ENCODE measurements around the gene PPP6R3. TPM values are rescaled to one million over a fixed set of nuclear protein-coding genes. Genes with fewer than 3 reads are reported as not detected.

PPP6R3 gene
- total RNA-seq, 1 experiment from 2014 or later: 153 TPM

DNA sequence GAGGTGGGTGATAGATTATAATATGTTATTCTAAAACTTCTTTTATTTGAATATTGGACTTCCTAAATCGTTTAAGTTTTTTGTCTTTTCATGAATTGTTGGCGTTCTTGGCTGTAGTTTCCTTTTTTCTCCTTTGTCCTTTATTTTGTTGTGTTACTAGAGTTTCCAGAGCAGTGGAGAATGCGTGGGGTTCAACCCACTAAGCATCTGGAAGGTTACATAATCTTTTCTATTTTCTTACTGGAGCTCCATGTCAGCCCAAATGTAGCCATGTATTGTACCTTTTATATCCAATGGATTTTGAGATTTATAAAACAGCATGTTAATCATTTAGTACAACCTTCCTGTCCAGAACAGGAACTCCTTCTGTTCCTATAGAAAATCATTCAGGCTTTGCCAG lies 63.2 kb downstream of the PPP6R3 start:
- intact Hi-C loops (cut with micrococcal nuclease; ENCODE audit: unreplicated experiment): no loop called here
- POLR2A ChIA-PET (ENCODE audit: low non-redundant PET): no interaction called here

DNA sequence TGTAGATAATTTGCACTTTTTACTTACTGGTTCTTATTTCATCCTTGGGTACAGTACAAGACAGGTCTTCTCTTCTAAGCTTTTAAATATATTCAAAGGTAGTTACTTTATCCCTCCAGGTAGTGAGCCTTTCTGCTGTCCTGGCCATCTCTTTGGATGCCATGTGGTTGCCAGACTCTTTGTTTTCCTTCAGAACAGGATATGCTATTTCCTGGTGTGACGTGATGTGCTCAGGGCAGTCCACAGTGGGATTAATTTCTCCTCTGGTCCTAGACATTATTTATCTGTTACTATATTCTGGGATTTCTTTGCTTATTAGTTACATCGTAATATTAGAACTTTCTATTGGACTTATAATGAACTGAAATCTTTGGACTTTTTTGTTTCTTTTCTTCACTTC lies 63.7 kb downstream of the PPP6R3 start:
- TF ChIP-seq, protein P1, sequence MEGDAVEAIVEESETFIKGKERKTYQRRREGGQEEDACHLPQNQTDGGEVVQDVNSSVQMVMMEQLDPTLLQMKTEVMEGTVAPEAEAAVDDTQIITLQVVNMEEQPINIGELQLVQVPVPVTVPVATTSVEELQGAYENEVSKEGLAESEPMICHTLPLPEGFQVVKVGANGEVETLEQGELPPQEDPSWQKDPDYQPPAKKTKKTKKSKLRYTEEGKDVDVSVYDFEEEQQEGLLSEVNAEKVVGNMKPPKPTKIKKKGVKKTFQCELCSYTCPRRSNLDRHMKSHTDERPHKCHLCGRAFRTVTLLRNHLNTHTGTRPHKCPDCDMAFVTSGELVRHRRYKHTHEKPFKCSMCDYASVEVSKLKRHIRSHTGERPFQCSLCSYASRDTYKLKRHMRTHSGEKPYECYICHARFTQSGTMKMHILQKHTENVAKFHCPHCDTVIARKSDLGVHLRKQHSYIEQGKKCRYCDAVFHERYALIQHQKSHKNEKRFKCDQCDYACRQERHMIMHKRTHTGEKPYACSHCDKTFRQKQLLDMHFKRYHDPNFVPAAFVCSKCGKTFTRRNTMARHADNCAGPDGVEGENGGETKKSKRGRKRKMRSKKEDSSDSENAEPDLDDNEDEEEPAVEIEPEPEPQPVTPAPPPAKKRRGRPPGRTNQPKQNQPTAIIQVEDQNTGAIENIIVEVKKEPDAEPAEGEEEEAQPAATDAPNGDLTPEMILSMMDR (conservative IDR thresholded peaks at IDR 0.05; ENCODE audit: low read depth, low read length): no peak
- no peak for TF ChIP-seq EZH2 (IDR thresholded peaks at IDR 0.05; ENCODE audit: borderline replicate concordance, low read depth, low read length, poor library complexity, severe bottlenecking)
- Histone ChIP-seq H3K9me3 (ENCODE audit: low read depth, low read length, poor library complexity, severe bottlenecking) (no peaks in the 10 kb centered on the region), H3K36me3 (ENCODE audit: insufficient read depth, low read length, poor library complexity, severe bottlenecking) (peaks cover 63% of the 10 kb centered on the region), H3K4me3 (ENCODE audit: low read depth, low read length, poor library complexity, severe bottlenecking) (no peak overlapping the region), H3K4me1 (ENCODE audit: insufficient read depth, low read length, poor library complexity, severe bottlenecking) (peaks cover 6% of the 10 kb centered on the region), H3K27ac (ENCODE audit: low read depth, low read length, poor library complexity, severe bottlenecking) (no peak overlapping the region), H3K27me3 (replicated peaks; ENCODE audit: insufficient read depth, low read depth, low read length, poor library complexity) (no peaks in the 10 kb centered on the region)
- DNase-seq (ENCODE audit: low spot score): no peak
- no TSS peak for BruUV-seq (replicated peaks)
- ChIA-PET POLR2A (ENCODE audit: low non-redundant PET) (no interaction called here), CTCF (interaction anchor here (0.5 kb wide), 1 partner anchor 225 kb away, joined by 8 read pairs; no protein-coding TSS in a partner anchor)
- intact Hi-C loops (cut with micrococcal nuclease; ENCODE audit: unreplicated experiment): no loop called here

More for the DNA sequence above, 63.2 kb downstream of the PPP6R3 start:
- Histone ChIP-seq H3K27ac (ENCODE audit: low read depth, low read length, poor library complexity, severe bottlenecking) (no peak overlapping the region), H3K36me3 (ENCODE audit: insufficient read depth, low read length, poor library complexity, severe bottlenecking) (peaks cover 63% of the 10 kb centered on the region), H3K4me1 (ENCODE audit: insufficient read depth, low read length, poor library complexity, severe bottlenecking) (peaks cover 6% of the 10 kb centered on the region), H3K4me3 (ENCODE audit: low read depth, low read length, poor library complexity, severe bottlenecking) (no peak overlapping the region), H3K9me3 (ENCODE audit: low read depth, low read length, poor library complexity, severe bottlenecking) (no peaks in the 10 kb centered on the region), H3K27me3 (replicated peaks; ENCODE audit: insufficient read depth, low read depth, low read length, poor library complexity) (no peaks in the 10 kb centered on the region)
- CTCF ChIA-PET: no interaction called here
- TF ChIP-seq, protein P1 (conservative IDR thresholded peaks at IDR 0.05; ENCODE audit: low read depth, low read length): no peak
- no peak for TF ChIP-seq EZH2 (IDR thresholded peaks at IDR 0.05; ENCODE audit: borderline replicate concordance, low read depth, low read length, poor library complexity, severe bottlenecking)
- no peak for DNase-seq (ENCODE audit: low spot score)
- no TSS peak for BruUV-seq (replicated peaks)

DNA sequence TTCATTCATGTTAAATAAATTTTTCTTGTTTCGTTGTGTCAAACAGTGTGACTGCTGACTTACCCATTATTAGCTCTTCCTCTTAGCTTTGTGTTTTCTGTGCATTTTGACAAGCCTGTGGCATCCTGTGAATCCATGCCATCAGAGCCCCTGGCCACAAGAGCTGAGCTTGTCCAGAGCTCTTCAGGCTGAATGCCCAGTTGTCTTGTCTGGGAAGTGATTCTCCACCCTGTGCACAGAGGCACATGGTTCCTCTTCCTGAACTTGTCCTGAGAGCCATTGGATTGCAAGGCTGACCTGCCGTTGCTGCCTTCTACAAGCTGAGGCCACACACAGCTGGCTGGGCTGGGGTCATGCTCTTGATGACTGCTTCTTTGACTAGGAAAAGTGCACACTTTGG lies 64.1 kb downstream of the PPP6R3 start:
- intact Hi-C loops (cut with micrococcal nuclease; ENCODE audit: unreplicated experiment): no loop called here
- Histone ChIP-seq H3K27ac (ENCODE audit: low read depth, low read length, poor library complexity, severe bottlenecking) (no peak overlapping the region), H3K27me3 (replicated peaks; ENCODE audit: insufficient read depth, low read depth, low read length, poor library complexity) (no peaks in the 10 kb centered on the region), H3K36me3 (ENCODE audit: insufficient read depth, low read length, poor library complexity, severe bottlenecking) (peaks cover 58% of the 10 kb centered on the region), H3K9me3 (ENCODE audit: low read depth, low read length, poor library complexity, severe bottlenecking) (no peaks in the 10 kb centered on the region), H3K4me3 (ENCODE audit: low read depth, low read length, poor library complexity, severe bottlenecking) (no peak overlapping the region), H3K4me1 (ENCODE audit: insufficient read depth, low read length, poor library complexity, severe bottlenecking) (peaks cover 6% of the 10 kb centered on the region)
- TF ChIP-seq, protein P1 (conservative IDR thresholded peaks at IDR 0.05; ENCODE audit: low read depth, low read length): no peak
- no peak for TF ChIP-seq EZH2 (IDR thresholded peaks at IDR 0.05; ENCODE audit: borderline replicate concordance, low read depth, low read length, poor library complexity, severe bottlenecking)
- CTCF ChIA-PET: interaction anchor here (0.5 kb wide), 1 partner anchor 225 kb away, joined by 8 read pairs; no protein-coding TSS in a partner anchor
- BruUV-seq (replicated peaks): no TSS peak
- no peak for DNase-seq (ENCODE audit: low spot score)
- POLR2A ChIA-PET (ENCODE audit: low non-redundant PET): no interaction called here
